Kidney epithelial cell (primary cell): Measurements from ENCODE around the gene DDX28. TPM values are rescaled to one million over a fixed set of nuclear protein-coding genes. Genes with fewer than 3 reads are reported as not detected.

ENCODE experiments used
- DNase-seq: peaks from one replicate; pipeline ENCODE4 v3.0.0-alpha.2; 2010; ENCODE audit warnings: low read depth
- H3K27me3 ChIP-seq: 2 replicates; pipeline ENCODE4 v1.6.0; 2011; ENCODE audit warnings: low read length; ENCODE audit not compliant: control insufficient read depth, insufficient read depth
- H3K36me3 ChIP-seq: 2 replicates; pipeline ENCODE4 v1.5.1; 2011; ENCODE audit warnings: low read length; ENCODE audit not compliant: control insufficient read depth, insufficient read depth
- H3K4me3 ChIP-seq: 2 replicates; pipeline ENCODE4 v1.5.1; 2011; ENCODE audit warnings: low read depth, mild to moderate bottlenecking, control low read depth, low read length
- total RNA-seq: library from RNA; depleted of rRNA; stranded (reverse); fragments of >200 nt; gene quantifications from 2 replicates; pipeline ENCODE4 v1.2.3, GENCODE V29; 2015
- TF ChIP-seq, protein P1 (sequence below): IDR thresholded peaks from 2 replicates; pipeline ENCODE4 v1.5.1; 2011; ENCODE audit warnings: mild to moderate bottlenecking, moderate library complexity, low read length, control low read depth, inconsistent platforms; ENCODE audit not compliant: insufficient read depth, poor library complexity, severe bottlenecking

The DDX28 gene
- total RNA-seq, 1 donor from 2014 or later = 10.6 TPM

GRCh38 chr16:67989322-67990017 lies 33.6 kb downstream of the DDX28 start:
- TF ChIP-seq, protein P1, sequence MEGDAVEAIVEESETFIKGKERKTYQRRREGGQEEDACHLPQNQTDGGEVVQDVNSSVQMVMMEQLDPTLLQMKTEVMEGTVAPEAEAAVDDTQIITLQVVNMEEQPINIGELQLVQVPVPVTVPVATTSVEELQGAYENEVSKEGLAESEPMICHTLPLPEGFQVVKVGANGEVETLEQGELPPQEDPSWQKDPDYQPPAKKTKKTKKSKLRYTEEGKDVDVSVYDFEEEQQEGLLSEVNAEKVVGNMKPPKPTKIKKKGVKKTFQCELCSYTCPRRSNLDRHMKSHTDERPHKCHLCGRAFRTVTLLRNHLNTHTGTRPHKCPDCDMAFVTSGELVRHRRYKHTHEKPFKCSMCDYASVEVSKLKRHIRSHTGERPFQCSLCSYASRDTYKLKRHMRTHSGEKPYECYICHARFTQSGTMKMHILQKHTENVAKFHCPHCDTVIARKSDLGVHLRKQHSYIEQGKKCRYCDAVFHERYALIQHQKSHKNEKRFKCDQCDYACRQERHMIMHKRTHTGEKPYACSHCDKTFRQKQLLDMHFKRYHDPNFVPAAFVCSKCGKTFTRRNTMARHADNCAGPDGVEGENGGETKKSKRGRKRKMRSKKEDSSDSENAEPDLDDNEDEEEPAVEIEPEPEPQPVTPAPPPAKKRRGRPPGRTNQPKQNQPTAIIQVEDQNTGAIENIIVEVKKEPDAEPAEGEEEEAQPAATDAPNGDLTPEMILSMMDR = no peak
- Histone ChIP-seq H3K27me3 (peaks cover 3% of the 10 kb centered on the region), H3K36me3 (no peaks in the 10 kb centered on the region), H3K4me3 (no peak overlapping the region)
- DNase-seq = no peak

DNA sequence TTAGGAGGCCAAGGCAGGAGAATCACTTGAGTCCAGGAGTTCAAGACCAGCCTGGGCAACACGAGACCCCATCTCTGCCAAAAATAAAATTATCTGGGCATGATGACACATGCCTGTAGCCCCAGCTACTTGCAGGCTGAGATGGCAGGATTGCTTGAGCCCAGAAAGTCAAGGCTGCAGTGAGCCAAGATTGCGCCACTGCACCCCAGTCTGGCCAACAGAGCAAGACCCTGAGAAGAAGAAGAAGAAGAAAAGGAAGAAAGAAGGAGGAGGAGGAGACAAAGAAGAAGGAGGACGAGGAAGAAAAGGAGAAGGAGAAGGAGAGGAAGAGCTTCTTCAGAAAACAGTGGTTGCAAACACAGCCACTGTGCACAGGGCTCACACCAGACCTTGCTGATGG lies 34.4 kb downstream of the DDX28 start:
- H3K36me3 ChIP-seq = no peaks in the 10 kb centered on the region
- no peak overlapping the region for H3K4me3 ChIP-seq
- no peak for DNase-seq
- H3K27me3 ChIP-seq = peaks cover 3% of the 10 kb centered on the region
- TF ChIP-seq, protein P1 = no peak

DNA sequence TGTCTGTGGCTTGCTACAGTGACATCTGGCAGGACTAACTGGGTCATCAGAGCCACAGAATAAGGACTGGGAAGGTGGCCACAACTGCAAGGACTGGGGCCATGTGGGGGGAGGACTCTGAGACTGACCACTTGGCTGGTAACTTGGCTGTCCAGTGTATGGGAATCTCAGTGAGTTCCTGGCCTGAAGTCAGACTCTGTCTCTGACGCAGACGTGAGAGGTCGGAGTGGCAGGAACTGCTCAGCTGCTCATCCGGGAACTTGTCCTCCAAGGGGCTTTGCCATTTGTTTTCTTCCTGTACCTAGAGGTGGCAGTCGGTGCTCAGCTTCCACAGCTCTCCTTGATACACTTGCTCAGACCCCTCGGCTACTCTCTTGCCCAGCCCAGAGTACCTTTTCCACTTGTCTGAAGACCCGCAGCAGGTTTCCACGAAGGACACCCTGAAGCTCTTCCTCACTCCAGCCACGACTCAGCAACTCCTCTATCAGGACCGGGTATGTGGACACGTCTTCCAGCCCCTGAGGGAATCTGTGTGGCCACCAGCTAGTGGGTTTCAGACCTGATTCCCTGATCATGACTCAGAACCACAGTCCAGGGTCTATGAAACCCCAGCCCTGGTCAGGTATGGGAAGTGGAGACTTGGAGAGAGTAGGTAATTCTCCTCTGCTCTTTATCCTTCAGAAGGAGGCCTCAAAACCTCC lies 35.4 kb downstream of the DDX28 start:
- no peaks in the 10 kb centered on the region for H3K27me3 ChIP-seq
- H3K4me3 ChIP-seq = no peak overlapping the region
- no peaks in the 10 kb centered on the region for H3K36me3 ChIP-seq
- TF ChIP-seq, protein P1 = no peak
- no peak for DNase-seq

DNA sequence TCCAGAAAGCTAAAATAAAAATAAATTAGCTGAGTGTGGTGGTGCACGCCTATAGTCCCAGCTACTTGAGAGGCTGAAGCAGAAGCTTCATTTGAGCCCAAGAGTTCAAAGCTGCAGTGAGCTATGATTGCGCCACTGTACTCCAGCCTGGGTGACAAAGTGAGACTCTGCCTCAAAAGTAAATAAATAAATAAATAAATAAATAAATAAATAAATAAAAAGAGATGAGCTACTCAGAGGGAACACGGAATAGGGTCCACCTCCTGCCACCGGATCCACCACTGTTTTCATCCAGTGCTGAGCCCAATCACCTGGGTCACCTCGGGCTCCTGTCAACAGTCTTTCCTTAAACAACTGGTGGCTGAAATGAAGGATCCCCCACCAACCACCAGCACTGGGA lies 36.1 kb downstream of the DDX28 start:
- Histone ChIP-seq H3K27me3 (no peaks in the 10 kb centered on the region), H3K4me3 (no peak overlapping the region), H3K36me3 (no peaks in the 10 kb centered on the region)
- no peak for DNase-seq
- TF ChIP-seq, protein P1 = no peak

DNA sequence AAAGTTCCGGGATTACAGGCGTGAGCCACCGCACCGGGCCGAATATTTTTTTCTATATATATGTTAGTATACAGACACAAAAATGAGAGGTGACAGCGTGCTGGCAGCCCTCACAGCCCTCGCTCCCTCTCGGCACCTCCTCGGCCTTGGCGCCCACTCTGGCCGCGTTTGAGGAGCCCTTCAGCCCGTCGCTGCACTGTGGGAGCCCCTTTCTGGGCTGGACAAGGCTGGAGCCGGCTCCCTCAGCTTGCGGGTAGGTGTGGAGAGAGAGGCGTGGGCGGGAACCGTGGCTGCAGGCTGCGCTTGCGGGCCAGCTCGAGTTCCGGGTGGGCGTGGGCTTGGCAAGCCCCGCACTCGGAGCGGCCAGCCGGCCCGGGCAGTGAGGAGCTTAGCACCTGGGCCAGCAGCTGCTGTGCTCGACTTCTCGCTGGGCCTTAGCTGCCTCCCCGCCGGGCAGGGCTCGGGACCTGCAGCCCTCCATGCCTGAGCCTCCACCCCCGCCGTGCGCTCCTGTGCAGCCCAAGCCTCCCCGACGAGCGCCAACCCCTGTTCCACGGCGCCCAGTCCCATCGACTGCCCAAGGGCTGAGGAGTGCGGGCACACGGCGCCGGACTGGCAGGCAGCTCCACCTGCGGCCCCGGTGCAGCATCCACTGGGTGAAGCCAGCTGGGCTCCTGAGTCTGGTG lies 40.9 kb downstream of the DDX28 start:
- H3K27me3 ChIP-seq = peaks cover 15% of the 10 kb centered on the region
- H3K36me3 ChIP-seq = no peaks in the 10 kb centered on the region
- TF ChIP-seq, protein P1 = no peak
- H3K4me3 ChIP-seq = no peak overlapping the region
- no peak for DNase-seq
